HFFc6 (cell line): ENCODE data around the gene CORO7. TPM values are rescaled to one million over a fixed set of nuclear protein-coding genes. Genes with fewer than 3 reads are reported as not detected.

Source experiments
- DNase-seq: peaks from one replicate; pipeline ENCODE4 v3.0.0-alpha.2; 2018
- H3K27ac Mint-ChIP-seq: 2 replicates; pipeline ENCODE4 v1.8.0; 2020; ENCODE audit warnings: mild to moderate bottlenecking, mixed read lengths
- H3K27me3 Mint-ChIP-seq: 2 replicates; pipeline ENCODE4 v1.8.0; 2021; ENCODE audit warnings: mild to moderate bottlenecking, moderate library complexity, mixed read lengths; ENCODE audit not compliant: insufficient read depth
- H3K36me3 Mint-ChIP-seq: 2 replicates; pipeline ENCODE4 v1.8.0; 2021; ENCODE audit warnings: low read depth, mixed read lengths
- H3K4me1 Mint-ChIP-seq: 2 replicates; pipeline ENCODE4 v1.8.0; 2020; ENCODE audit warnings: low read depth, mixed read lengths
- H3K4me3 Mint-ChIP-seq: 2 replicates; pipeline ENCODE4 v1.8.0; 2020; ENCODE audit warnings: mild to moderate bottlenecking, moderate library complexity, mixed read lengths
- H3K9me3 Mint-ChIP-seq: 2 replicates; pipeline ENCODE4 v1.8.0; 2020; ENCODE audit warnings: mild to moderate bottlenecking, mixed read lengths
- CTCF ChIP-seq: fragments of 200-600 bp; sonication (generic); IDR thresholded peaks from 2 replicates; pipeline ENCODE4 v1.5.0; 2021; ENCODE audit warnings: antibody characterized with exemption, mild to moderate bottlenecking
- total RNA-seq, 6 experiments: library from RNA; stranded (reverse); fragmentation: NEBNext Ultra II Directional; extraction: Animal tissue kit (Norgen Biotek cat#: 25700); gene quantifications; 2 replicates in 1 of 6; 3 replicates in 5 of 6; pipeline ENCODE4 v1.2.3, GENCODE V29; 2021

Gene CORO7
- total RNA-seq, 6 experiments from 2014 or later, result 12.1 to 20.9 (median 17.2) TPM

- Mint-ChIP-seq H3K4me1 (peaks cover 27% of the 10 kb centered on the region), H3K36me3 (peaks cover 21% of the 10 kb centered on the region), H3K4me3 (peak overlapping the region; percentile 100), H3K9me3 (no peaks in the 10 kb centered on the region), H3K27ac (peak overlapping the region; percentile 100), H3K27me3 (no peaks in the 10 kb centered on the region; the same call in none of the 2 replicates)
- TF ChIP-seq CTCF, result no peak; the same call in 1 of the 2 replicates
- DNase-seq, result no peak
Measured at GRCh38 chr16:4426021-4426684, 9.8 kb upstream of the CORO7 start.

- no peaks in the 10 kb centered on the region; the same call in 1 of the 2 replicates for H3K27me3 Mint-ChIP-seq
- peak within 1 kb of the TSS; percentile 100 for H3K27ac Mint-ChIP-seq
- peaks cover 27% of the 10 kb centered on the region for H3K4me1 Mint-ChIP-seq
- H3K4me3 Mint-ChIP-seq, result peak within 1 kb of the TSS; percentile 100
- no peaks in the 10 kb centered on the region for H3K9me3 Mint-ChIP-seq
- peak; percentile 25; the same call in 1 of the 2 replicates for TF ChIP-seq CTCF
- peaks cover 18% of the 10 kb centered on the region for H3K36me3 Mint-ChIP-seq
- DNase-seq, result peak; percentile 90
Measured at GRCh38 chr16:4425378-4426020, 9.1 kb upstream of the CORO7 start, which contains the start of gene DNAJA3. Gene DNAJA3 (plus strand): TSS chr16:4425868. CDS start chr16:4425882, 14 bp downstream.

GRCh38 chr16:4420505-4421105 is 4.2 kb upstream of the CORO7 start:
- no peaks in the 10 kb centered on the region; the same call in 1 of the 2 replicates for H3K27me3 Mint-ChIP-seq
- TF ChIP-seq CTCF, result no peak
- no peak overlapping the region for H3K4me3 Mint-ChIP-seq
- peaks cover 8% of the 10 kb centered on the region for H3K4me1 Mint-ChIP-seq
- H3K27ac Mint-ChIP-seq, result no peak overlapping the region
- DNase-seq, result no peak
- H3K36me3 Mint-ChIP-seq, result no peaks in the 10 kb centered on the region
- no peaks in the 10 kb centered on the region for H3K9me3 Mint-ChIP-seq

GRCh38 chr16:4419402-4419959 is 3.1 kb upstream of the CORO7 start:
- no peak overlapping the region for H3K4me3 Mint-ChIP-seq
- DNase-seq, result no peak
- H3K27ac Mint-ChIP-seq, result no peak overlapping the region
- H3K27me3 Mint-ChIP-seq, result no peaks in the 10 kb centered on the region; the same call in 1 of the 2 replicates
- 0 out of 2 replicates have a peak, but pooled peaks cover 4% of the 10 kb centered on the region for H3K36me3 Mint-ChIP-seq
- H3K4me1 Mint-ChIP-seq, result peaks cover 14% of the 10 kb centered on the region
- H3K9me3 Mint-ChIP-seq, result no peaks in the 10 kb centered on the region
- TF ChIP-seq CTCF, result no peak

- peaks cover 8% of the 10 kb centered on the region for H3K36me3 Mint-ChIP-seq
- H3K27me3 Mint-ChIP-seq, result no peaks in the 10 kb centered on the region; the same call in none of the 2 replicates
- H3K4me3 Mint-ChIP-seq, result peak overlapping the region; percentile 90
- no peaks in the 10 kb centered on the region for H3K9me3 Mint-ChIP-seq
- DNase-seq, result no peak
- no peak for TF ChIP-seq CTCF
- peak overlapping the region; percentile 82 for H3K27ac Mint-ChIP-seq
- peaks cover 27% of the 10 kb centered on the region for H3K4me1 Mint-ChIP-seq
Measured at GRCh38 chr16:4415538-4416199, 727 bp downstream of the CORO7 start.
